Umbilical cord (tissue), 2 donors: ENCODE data around the gene TRA2A. TPM values are rescaled to one million over a fixed set of nuclear protein-coding genes. Genes with fewer than 3 reads are reported as not detected.
"Not testable (repeated sequence)": the region's sequence is repeated elsewhere in the genome, so short reads cannot be mapped to it uniquely, and the experiment has no call there.

Source experiments
- DNase-seq: peaks from one replicate; pipeline ENCODE4 v3.0.0-alpha.2; 2015; ENCODE audit warnings: low spot score
- total RNA-seq: library from RNA; depleted of rRNA; stranded (reverse); fragments of >200 nt; gene quantifications from one replicate; pipeline ENCODE4 v1.2.3, GENCODE V29; 2014; ENCODE audit warnings: low replicate concordance; ENCODE audit not compliant: insufficient read depth

The TRA2A gene
- total RNA-seq, result 59.7 TPM

DNA sequence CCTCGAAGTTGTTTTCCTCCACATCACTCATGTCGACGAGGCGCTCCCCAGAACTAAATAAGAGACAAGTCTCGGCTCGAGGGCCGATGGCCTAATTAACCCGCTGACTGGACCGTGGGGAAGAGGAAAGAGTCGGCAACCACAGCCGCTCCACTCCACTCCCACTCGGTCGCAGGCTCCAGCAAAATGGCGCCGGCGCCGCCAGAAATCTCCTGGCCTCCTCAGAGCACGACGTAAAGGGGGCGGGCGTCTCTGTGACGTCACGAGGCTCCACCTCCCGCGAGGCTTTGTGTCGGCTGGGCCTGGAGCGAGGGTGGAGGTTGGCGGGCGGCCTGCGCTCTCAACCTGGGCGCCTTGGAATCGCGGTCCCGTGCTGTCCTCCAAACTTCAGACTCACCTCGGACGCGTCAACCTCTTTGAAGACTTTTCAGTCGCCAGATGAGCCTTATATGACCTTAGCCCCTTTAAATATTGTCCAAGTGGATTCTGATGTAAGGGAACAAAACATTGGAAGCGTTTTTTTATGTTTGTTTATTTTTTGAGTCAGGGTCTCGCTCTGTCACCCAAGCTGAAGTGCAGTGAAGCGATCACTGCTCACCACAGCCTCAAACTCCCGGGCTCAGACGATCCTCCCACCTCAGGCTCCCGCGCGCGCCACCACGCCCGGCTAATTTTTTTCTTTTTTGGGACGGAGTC is at the start of gene TRA2A:
Gene TRA2A, minus strand, starts transcription at position 188 of the 696 bp plus-strand sequence. Its CDS starts 157 bp downstream, at position 31.
- DNase-seq, result peak; percentile 98

DNA sequence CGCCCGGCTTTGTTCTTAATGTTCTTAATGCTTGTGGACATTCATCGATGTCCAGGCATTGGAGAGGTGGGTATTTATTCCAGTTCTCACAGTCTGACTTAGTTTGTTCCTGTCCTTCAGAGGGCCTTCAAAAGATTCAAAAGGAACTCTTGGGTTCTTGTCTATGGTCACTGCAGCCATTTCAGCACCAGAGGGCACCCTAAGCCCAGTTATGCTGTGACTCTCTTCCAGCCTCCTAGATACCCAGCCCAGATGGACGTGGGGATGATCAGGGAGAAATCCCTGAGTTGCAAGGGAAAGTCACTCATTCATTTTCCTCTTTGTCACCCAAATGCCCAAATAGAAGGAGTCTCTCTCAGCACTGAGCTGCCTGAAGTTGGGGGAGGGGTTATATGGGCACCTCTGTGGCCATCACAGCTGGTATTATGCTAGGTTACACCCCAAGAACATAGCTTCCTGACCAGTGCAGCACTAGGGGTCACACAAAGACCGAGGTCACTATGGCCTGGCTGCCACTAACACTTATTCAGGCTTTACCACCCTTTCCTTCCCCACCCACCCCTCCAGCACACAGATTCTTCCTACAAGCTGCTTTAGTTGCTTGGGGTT is 38.9 kb upstream of the TRA2A start:
- DNase-seq, result peak; percentile 79

DNA sequence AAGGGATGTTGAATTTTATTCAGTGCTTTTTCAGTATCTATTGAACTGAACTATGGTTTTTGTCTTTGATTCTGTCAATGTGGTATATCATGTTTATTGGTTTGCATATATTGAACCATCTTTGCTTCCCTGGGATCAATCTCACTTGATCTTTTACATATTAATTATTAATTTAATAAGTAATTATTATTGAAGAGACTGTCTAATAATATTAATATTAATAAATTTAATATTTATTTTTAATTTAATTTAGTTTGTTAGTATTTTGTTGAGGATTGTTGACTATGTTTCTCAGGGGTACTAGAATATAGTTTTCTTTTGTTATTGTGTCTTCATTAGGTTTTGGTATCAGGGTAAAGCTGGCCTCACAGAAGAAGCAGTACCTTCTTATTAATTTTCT is 26.5 kb upstream of the TRA2A start:
- no peak for DNase-seq

DNA sequence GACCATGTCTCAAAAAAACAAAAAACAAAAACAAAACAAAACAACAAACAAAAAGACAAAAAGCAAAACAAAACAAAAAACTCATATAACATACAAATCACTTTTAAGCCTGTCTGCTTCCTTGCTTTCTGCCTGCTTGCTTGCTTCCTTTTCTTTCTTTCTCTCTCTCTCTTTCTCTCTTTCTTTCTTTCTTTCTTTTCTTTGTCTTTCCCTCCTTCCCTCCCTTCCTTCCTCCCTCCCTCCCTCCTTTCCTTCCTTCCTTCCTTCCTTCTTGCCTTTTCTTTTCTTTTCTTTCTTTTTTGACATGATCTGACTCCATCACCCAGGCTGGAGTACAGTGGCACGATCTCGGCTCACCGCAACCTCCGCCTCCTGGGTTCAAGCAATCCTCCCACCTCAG is 15.9 kb upstream of the TRA2A start:
- DNase-seq, result no peak

DNA sequence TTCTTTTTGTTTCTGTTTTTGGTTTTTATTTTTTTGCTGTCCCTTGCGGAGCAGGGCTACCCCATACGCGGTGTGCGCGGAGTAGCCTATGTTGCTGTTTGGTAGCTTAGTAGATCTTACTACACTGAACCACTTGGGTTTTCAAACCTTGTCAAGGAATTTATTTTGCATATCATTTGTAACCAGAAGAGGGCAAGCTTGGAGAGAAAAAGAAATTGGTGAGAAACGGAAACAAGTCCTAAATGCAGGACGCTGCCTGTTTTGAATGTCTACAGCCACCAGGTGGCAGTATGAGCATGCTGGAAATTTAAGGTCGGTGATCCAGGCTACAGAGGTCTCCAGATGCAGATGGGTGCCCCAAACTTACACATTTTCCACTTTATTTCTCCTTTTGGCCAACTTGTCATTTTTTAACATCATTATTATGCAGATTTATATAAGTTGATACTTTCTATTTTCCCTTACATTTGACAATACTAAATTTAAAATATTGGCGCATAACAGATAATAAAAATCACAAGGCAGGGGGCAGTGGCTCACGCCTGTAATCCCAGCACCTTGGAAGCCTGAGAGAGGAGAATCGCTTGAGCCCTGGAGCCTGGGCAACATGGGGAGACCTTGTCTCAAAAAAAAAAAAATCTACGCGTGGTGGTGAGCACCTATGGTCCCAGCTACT is 15.3 kb upstream of the TRA2A start:
- DNase-seq, result peak; percentile 96

DNA sequence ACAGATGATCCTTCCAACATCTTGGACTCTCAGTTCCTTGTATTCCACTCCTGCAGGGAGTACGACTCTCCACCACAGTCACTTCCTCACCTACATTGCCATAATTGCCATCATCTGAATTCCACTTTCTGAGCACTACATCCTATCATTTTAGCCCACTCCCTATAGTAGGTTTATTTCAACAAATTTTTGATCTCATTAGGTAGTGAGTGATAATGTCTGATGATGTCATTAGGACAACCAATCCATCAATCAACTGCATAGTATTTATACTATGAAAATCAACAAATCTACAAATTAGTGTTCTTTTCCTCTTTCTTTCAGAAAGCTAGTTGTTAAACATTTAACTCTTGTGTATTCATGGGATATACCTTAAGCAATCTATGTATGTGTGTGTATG is 13.7 kb upstream of the TRA2A start:
- no peak for DNase-seq

DNA sequence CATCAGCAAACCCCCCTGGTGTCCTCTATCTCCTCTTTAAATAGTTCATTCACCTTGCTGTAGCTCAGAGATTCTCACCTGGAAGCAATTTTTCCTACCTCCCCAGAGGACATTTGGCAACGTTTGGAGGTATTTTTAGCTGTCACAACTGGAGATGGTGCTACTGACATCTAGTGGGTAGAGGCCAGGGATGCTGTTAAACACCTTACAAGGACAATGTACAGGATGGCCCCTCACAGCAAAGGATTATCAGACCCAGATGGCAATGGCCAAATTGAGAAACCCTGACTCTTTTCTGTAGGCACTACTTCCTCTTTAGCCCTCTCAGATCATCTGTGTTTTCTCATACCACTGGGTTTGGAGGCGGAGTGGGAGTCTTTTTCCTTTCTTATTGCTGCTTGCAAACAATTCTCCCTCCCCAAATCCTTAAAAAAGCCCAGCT is 13.2 kb upstream of the TRA2A start:
- peak; percentile 51 for DNase-seq

DNA sequence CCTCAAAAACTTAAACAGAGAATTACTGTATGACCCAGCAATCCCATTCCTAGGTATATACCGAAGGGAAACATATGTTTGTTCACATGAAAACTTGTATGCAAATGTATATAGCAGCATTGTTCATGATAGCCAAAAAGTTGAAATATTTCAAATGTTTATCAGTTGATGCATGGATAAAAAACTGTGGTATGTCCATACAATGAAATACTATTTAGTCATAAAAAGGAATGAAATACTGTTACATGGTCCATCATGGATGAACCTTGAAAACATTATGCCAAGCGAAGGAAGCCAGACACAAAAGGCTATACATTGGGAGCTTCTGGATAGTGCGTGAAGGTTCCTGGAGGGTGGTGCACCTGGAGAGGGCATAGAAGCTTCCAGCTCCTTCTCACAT is 11.0 kb upstream of the TRA2A start:
- no peak for DNase-seq

DNA sequence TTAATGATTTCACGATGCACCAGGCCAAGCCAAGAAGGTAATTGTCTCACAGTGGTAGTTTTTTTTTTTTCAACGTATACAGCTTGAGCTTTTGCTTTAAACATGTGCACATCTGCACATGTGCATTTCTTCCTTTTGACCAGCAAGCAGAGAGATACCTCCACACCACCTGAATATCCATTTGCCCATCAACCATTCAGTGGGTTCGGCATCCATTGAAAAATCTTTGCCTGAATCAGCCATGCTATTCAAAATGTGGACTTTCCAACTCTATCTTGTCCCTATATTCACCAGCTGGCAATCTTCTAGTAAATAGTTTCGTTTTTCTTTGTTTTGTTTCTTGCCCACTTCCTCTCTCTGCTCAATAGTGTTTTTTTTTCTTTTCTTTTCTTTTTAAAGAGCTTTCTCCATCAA is 7.7 kb upstream of the TRA2A start:
- no peak for DNase-seq

DNA sequence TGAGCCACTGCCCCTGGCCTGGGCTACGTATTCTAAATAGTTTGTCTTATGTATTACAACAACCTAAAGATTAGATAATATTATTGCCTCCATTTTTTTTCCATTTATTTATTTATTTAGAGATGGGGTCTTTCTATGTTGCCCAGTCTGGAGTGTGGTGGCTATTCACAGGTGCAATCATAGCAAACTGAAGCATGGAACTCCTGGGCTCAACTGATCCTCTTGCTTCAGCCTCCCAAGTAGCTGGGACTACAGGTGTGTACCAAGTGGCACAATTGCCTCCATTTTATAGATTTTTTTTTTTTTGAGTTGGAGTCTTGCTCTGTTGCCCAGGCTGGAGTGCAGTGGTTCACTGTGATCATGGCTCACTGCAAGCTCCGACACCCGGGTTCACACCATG is 6.5 kb upstream of the TRA2A start:
- DNase-seq, result no peak

DNA sequence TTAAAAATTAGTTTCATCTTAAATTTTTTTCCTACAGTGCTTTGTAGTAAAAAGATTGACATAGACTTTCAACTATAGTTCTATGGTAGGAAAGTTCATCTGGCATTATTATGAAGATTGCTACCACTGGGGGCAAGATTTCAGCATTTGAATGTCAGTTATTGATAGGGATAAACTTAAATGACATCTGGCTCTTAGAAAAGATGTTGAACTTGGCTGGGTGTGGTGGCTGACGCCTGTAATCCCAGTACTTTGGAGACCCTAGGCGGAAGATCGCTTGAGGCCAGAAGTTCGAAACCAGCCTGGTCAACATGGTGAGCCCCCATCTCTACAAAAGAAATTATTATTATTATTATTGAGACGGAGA is 1.4 kb upstream of the TRA2A start:
- no peak for DNase-seq

DNA sequence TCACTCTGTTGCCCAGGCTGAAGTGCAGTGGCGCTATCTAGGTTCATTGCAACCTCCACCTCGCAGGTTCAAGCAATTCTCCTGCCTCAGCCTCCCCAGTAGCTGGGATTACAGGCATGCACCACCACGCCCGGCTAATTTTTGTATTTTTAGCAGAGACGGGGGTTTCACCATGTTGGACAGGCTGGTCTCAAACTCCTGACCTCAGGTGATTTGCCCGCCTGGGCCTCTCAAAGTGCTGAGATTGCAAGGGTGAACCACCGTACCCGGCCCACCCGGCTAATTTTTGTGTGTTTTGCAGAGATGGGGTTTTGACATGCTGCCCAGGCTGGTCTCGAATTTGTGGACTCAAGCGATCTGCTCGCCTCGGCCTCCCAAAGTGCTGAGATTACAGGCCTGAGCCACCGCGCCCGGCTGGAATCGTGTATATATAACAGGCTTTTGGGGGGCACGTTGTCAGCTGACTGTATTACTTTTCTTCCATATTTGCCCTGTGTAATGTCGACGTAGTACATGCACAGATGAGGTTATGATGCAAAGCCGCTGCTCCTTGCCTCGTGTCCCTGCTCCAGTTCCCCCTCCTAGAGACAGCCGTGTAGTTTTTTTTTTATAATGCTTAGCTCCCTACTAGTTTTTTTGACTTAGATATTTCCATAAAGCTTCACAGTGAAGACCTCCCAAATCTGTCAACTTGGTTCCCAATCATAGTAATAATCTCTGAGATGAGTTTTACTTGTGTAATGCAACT is 883 bp upstream of the TRA2A start:
- no peak for DNase-seq

DNA sequence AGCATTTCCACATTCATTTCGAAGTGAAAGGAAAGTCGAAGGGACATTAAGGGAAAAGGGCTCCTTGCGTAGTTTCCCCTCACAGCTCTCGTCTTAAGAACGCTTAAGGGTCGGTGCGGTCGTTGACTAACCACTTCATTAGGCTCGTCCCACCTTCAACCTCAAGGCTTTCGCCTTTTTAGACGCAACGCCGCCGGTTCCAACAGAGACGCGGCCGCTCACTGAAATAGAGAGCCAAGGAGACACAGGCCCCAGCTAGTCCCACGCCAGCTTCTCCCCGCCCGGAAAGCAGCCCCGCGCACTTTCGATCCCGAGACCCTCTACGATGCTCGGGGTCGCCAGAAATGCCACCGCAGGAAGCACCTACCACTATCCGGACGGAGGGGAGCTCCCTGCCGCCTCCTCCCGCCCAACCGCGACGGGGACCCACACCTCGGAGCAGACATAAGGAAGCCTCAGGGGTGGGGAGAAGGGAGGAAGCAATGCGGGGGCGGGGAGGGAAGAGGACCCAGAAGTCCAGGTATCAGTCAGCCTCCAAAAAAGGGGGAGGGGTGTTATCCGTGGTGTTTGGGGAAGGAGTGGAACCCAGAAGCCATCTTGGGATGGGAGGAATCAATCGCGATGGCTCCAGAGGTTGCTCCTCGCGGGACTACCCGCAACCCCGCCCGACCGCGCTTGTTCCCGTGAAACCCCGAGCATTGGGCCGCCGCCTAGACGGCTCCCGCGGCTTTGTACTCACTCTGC is 559 bp downstream of the TRA2A start:
- DNase-seq, result peak; percentile 72

DNA sequence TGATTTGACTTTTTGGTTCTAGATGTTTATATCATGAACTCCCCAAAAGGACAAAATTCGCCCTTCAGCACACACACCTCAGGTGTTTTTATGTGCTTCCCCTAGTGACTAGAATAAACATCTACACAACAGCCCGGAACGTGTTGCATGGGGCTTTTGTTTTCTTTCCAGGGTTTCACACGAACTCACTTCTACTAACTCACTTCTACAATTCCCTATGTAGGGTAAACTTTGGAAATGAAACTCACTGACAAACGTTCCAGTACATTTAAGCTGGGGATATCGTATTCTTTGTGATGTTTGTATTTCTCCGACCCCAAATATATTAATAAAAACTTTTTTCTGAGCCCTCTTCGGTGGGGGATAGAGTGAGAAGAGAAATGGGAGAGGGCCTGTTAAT is 1.4 kb downstream of the TRA2A start:
- peak; percentile 43 for DNase-seq

DNA sequence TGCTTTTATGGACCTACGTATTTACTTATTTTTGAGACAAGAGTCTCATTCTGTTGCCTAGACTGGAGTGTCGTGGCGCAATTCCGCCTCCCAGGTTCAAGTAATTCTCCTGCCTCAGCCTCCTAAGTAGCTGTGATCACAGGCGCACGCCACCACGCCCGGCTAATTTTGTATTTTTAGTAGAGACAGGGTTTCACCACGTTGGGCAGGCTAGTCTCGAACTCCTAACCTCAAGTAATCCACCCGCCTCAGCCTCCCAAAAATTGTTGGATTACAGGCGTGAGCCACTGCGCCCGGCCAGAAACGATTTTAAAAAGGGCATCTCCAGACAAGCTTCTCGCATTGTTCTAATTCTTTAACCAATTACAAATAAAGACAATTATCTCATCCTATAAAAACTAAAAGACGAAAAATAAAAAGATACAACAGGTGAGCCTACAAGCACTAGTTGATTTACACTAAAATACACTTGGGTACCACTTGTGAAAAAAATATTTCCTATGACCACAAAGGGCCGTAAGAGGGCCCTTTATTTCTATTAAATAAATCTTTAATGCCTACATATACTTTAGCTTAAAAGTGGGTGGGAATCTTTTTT is 2.4 kb downstream of the TRA2A start:
- no peak for DNase-seq

DNA sequence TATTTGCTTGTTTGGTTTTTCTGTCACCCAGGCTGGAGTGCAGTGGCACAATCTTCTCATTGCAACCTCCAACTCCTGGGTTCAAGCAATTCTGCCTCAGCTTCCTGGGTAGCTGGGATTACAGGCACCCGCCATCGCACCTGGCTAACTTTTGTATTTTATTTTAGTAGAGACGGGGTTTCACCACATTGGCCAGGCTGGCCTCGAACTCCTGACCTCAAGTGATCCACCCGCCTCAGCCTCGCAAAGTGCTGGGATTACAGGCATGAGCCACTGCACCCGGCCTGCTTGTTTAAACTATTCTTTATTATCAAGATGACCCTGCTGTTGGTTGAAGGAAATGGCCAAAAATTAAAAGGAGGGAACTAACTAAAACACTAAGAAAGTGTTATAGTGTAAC is 6.2 kb downstream of the TRA2A start:
- not testable (repeated sequence) for DNase-seq

DNA sequence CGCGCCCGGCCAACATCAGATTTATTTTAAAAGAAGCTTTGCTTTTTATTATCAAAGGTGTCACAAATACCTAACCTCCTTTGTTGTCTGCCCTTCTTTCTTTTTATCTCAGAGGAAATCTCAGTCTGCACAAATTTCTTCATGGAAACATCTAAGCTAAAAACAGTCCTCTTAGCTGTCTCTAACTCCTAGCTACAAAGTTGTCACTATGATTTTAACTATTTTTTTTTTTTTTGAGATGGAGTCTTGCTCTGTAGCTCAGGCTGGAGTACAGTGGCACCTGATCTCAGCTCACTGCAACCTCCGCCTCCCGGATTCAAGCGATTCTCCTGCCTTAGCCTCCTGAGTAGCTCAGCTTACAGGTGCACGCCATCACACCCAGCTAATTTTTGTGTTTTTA is 7.3 kb downstream of the TRA2A start:
- no peak for DNase-seq

DNA sequence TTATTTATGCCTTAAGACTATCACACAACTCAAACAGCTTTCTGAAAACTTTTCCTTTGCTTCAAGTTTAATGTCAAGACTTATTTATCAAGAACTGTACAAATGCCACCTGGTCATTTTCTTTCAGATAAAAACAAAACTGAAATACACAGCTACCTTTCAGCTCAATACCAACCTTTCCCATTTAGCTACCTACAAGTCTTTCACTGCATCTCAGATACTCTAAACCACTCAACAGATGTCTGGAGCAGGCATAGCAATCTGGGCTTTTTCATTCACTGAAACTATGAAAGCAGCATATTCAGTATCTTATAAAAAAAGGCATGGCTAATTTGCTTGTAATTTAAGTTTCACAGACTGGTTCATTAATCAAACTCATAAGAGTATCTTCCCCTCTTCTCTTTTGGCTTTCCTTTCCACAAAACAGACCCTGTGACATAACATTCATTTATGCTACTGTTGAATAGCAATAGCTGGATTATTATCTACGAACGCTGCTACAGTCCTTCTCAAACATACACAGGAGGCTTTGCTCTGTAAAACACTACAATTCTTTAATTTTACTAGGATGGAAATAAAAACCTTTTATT is 8.2 kb downstream of the TRA2A start:
- DNase-seq, result no peak

DNA sequence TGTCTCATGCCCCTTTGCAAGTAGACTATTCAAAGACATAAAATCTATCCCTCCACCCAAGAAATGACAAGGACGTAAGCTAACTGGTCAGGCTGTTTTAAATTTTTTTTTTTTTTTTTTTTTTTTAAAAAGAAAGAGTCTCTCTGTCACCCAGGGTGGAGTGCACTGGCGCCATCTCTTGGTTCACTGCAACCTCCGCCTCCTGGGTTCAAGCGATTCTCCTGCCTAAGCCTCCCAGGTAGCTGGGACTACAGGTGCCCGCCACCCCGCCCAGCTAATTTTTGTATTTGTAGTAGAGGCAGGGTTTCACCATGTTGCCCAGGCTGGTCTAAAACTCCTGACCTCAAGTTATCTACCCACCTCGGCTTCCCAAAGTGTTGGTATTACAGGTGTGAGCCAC is 11.2 kb downstream of the TRA2A start:
- no peak for DNase-seq

DNA sequence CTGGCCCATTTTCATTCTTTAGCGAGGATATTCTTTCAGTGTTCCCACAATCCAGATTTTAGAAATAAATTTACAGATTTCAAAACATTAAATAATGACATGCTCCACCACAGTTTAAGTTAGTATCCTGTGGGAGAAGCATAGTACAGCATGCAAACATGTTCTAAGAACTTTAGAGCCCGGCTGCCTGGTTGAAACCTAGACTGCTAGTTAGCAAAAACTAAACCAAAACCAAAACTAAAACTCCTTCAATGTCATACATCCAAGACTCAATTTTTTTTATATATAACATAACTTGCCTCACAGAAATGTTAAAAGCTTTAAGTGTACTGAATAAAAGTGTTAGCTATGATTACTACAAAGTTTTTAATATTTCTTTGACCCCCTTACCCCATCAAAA is 17.0 kb downstream of the TRA2A start:
- DNase-seq, result no peak

DNA sequence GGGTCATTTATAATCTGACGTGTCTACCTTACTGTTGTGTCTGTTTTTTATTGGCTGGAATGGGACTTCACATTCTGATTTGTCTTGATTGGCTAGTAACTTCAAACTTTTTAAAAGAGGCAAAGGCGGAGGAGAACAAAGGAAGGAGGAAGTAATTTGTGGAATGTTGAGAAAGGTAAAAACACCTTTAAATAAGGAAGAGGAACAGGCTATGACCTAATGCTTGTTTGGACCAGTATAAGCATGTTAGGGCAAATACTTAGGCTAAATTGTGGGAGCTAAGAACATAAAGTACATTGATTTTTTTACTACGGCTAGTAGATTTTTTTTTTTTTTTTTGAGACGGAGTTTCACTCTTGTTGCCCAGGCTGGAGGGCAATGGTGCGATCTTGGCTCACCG is 18.0 kb downstream of the TRA2A start:
- not testable (repeated sequence) for DNase-seq
